GM21360 (cell line): ENCODE data around the gene PLEKHO2.

ENCODE experiments used
- ATAC-seq: cut with Tn5 transposase; IDR thresholded peaks from one replicate; pipeline ENCODE4 v1.9.1; 2021; ENCODE audit warnings: mild to moderate bottlenecking, moderate library complexity; ENCODE audit not compliant: unreplicated experiment

Gene PLEKHO2

DNA sequence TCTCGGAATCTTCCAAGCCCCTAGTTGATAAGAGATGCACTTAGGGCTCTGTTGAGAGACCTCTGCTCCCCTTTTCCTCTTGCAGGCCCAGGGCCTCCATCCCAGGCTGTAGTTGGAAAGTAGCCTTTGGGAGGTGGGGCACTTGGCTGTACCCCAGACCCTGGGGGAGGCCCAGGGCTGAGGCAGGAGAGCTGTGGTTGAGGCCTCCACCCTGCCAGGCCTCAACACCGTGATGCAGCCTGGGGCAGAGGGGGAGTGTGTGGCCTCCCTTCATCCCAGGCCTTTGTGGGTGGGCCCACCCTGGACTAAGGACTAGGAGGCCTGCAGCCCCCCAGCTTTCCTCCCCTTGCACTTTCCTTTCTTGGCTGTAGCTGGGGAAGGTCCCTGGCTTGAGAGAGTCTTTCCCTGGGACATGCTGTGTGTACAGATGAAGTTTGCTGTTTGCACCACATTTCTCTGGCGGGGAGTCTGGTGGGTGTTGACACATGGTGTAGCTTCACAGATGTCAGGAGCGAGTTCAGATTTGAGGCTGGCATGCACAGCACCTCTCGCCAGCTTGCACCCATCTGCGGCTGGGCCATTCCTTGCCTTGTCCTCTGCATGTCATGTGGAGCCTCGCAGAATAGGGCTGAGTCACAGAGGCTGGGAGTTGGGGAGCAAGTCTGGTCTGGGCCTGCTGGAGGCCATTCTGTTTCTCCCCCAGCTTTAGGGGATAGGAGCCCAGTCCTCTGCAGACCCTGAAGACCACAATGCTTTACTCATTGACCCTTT, 13.7 kb downstream of the PLEKHO2 start:
- ATAC-seq: no peak

DNA sequence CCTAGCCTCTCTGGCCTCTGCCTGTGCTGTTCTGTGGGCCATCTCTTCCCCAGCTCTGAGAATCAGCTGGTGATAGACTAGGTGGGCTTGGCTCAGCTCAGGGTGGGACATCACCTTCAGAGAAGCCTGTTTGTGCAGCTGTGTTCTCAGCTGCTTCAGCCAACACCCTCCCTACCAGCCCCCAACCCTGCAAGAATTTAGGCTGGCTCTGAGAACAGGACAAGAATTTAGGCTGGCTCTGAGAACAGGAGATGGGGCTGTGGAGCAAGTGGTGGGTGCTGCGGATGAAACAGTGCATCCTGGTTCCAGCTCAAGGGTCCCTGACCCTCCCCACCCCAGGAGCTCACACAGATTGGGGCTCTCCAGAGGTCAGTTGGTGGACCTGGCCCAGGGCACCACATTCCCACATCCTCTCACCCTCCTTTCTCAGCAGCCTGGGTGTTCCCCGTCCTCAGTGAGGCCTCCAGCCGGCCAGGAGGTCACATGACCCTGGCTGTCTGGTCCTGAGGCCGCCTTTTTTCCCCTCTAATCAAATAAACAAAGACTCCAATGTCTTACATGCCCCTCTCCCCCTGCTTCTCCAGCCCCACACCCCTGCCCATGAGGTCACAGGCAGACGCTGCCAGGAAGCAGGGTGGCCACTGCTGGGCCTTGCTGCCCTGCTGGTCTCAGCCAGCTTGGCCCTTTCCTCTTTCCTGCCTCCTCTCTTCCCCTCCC, 14.9 kb downstream of the PLEKHO2 start:
- ATAC-seq: no peak

DNA sequence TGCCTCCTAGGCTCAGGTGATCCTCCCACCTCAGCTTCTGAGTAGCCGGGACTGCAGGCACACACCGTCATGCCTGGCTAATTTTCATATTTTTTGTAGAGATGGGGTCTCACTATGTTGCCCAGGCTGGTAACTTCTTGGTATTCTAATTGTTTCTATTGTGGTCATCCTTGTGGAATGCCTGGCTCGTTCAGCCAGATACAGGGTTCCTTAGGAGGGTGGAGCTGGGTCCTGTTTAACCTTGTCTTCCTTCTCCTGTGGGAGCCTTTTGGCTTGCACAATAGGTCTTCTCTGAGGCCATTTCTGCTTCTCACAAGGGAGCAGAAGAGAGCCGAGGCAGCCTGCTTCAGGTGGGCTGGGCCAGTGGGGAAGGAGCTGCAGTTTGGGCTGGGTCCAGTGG, 15.7 kb downstream of the PLEKHO2 start:
- ATAC-seq: no peak

DNA sequence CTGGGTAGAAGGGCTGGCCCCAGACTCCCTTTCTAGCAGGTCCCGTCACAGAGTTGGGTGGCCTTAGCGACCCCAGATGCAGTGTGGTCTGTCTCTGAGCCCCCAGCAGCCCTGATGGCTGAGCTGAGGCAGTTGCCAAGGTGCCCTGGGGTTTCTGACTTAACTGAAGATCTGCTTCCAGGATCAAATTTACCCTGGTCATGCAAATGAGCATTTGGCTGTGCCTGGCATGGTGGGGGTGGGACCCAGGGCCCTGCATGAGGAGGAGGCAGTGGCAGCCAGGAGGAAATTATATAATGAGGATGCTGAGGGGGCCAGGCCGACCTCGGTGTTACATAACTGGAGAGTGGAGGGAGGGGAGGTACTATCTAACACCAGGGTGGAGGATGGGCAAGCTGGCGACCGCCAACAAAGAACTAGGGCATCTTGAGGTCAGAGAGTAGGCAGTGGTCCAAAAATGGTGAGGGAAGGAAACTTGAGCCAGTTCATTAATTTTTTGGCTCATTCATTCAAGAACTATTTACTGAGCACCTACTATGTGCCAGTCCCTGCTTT, 16.4 kb downstream of the PLEKHO2 start:
- ATAC-seq: no peak

DNA sequence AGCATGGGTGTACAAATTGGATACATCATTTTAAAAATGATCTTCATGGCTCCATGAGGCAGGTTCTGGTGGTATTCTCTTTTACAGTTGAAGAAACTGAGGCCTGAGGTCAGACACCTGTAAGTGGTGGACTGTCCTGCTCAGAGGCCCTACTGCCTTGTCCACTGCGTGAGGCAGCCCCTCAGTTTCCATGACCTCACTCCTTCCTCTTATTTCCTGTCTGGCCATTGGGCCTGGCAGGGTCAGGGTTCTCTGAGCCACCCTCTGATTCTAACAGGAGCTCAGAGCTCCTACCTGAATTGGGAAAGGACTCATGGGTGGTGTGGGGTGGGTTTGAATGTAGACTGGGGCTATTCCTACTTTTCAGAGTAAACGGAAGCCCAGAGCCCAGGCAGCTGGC, 17.5 kb downstream of the PLEKHO2 start:
- no peak for ATAC-seq

DNA sequence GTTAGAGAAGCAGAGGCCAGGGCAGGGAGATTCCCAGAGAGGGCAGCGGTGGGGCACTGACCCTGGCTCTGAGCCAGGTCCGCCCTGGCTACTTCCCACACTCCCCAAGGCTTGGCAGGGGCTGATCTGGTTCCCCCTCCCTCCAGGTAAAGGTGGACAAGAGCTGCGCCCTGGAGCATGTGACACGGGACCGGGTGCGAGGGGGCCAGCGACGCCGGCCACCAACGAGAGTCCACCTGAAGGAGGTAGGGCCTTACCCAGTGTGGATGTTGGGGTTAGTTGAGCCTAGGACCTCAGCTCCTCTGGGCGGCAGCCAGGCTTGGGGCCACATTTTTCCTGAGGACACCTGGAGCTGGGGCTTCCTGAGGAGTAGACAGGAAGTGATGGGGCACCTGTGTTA, 19.6 kb downstream of the PLEKHO2 start:
- no peak for ATAC-seq

DNA sequence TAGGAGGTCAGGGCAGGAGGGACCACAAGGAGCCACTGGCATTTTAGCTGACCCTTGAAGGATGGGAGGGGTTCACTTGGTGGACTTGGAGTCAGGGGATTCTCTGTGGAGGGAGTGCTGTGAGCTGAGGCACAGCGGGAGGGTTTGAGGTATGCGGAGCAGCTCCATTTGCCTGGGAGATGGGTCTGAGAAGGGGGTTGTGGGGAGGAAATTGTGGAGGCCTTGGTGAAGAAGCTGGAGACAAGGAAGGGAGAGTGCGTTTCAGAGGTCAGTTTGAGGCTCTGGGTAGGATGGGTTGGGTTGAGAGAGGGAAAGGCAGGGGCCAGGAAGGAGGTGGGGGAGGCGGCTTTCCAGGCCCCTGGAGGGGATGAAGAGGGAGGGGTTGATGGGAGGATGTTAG, 20.2 kb downstream of the PLEKHO2 start:
- ATAC-seq: no peak

DNA sequence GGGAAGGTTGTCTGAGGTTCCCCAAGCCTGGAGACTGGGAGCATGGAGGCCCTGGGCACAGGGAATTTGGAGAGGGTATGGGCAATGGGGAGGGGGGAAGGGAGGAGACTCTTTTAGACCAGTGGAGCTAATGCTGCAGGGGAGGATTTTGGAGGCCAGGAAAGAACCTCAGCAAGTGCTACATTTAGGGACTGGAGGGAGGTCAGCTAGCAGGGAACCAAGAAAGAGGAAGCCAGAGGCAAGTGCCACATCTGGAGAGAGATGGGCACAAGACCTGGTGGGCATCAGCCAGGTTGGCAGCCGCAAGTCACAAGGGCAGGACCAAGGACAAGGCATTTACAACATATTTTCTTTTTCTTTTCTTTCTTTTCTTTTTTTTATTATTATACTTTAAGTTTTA, 20.7 kb downstream of the PLEKHO2 start:
- no peak for ATAC-seq

DNA sequence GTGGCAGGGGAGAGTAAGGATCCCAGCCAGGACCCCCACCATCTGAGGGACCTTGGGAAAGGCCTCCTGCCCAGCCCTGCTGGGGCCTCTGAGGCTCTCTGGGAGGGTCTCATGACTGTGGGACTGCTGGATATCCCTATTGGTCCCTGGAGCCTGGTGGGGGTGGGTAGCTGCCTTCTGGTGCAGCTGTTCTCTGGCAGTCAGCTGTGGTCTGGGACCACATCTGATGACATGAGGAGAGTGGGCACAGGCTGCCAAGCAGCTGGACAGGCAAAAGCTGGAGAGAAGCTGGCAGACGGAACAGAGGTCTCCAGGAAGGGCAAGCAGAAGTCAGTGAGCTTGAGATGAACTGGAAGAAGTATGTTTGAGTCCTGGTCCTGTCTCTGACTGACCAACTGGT, 22.4 kb downstream of the PLEKHO2 start:
- no peak for ATAC-seq

DNA sequence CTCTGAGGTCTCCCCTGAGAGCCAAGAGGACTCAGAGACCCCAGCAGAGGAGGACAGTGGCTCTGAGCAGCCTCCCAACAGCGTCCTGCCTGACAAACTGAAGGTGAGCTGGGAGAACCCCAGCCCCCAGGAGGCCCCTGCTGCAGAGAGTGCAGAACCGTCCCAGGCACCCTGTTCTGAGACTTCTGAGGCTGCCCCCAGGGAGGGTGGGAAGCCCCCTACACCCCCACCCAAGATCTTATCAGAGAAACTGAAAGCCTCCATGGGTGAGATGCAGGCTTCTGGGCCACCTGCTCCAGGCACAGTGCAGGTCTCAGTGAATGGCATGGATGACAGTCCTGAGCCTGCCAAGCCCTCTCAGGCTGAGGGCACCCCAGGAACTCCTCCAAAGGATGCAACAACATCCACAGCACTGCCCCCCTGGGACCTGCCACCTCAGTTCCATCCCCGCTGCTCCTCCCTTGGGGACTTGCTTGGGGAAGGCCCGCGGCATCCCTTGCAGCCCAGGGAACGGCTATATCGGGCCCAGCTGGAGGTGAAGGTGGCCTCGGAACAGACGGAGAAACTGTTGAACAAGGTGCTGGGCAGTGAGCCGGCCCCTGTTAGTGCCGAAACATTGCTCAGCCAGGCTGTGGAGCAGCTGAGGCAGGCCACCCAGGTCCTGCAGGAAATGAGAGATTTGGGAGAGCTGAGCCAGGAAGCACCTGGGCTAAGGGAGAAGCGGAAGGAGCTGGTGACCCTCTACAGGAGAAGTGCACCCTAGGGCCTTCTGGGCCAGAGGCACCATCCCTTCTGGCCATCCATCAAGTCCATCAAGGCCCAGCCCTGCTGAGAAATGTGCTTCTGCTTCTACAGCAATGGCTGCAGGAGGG, 23.6 kb downstream of the PLEKHO2 start:
- no peak for ATAC-seq

DNA sequence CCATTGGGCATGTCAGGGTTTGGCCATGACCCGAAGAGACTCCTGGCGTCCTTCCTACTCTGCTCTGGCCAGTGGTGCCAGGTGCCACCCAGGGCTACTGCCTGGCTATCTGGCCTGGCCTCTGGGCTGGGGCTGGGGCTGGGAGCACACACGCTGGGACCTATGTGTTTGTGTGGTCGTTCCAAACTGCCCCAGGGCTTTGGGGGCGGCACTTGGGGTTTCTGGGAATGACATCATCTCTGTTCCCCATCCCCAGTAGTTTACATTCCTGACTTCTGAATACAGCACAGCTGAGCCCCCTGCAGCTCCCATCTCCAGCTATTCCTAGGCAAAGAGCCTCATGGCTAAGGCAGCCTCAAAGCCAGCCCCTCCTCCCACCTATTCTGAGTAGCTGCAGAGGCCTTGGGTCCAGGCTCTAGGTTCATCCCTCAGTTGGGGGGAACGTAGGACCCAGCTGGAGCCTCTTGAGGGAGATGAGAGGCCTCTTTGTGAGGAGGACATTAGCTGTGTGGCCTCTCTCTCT, 24.3 kb downstream of the PLEKHO2 start:
- ATAC-seq: no peak

DNA sequence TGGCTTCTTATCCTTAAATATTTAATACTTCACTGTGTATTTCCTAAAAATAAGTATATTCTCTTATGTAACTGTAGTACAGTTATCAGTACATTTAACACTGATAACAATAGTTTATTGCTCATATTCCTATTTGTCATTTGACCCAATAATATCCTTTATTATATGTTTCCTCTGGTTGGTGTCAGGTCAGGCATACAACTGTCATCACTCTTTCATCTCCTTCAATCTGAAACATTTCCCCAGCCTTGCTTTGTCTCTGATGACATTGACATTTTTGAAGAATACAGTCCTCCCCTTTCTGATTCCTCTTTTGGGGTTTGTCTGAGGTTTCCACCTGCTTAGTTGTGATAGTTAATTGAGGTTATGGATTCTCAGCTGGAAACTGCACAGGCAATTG, 27.8 kb downstream of the PLEKHO2 start:
- no peak for ATAC-seq

DNA sequence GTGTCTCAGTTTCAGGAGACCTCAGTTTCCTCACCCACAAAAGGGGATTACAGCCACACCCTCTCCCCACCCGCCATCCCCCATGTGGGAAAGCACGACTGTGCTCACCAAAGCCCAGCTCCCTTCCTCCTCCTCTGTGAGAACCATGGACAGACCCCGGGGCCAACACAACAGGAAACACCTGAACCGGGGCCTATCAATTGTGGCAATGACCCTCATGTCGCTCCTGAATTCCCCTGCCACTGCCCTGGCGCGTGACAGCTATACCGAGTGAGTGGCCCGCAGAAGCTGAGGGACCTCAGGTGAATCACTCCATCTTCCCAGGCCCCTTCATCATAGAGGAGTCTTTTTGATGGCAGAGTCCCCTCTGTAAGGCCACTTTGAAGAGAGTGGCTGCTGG, 28.6 kb downstream of the PLEKHO2 start:
- no peak for ATAC-seq

DNA sequence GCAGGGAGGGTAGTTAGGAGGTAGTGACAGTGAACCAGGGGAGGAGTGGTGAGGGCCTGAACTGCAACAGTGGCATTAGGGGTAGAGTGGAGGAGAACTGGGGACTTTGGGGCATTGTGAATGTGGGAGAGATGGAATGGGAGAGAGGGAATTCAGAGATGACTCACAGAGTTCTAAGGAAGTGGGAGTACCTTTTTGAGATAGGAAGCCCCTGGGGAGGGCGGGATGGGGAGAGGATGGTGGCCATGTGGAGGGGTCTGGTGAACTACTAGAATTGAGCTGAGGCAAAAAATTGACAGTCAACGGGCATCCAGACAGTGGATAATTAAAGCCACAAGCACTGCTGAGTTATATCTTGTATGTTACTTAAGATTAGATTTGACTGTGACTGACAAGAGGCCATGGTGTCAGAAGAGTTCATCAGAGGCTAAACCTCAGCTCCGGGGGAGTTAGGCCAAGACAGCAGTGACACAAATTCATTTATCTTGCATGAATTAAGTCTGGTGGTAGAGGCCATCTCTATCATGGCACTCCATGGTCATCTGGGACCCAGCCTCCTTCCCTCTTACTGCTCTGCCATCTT, 34.0 kb downstream of the PLEKHO2 start:
- ATAC-seq: no peak

DNA sequence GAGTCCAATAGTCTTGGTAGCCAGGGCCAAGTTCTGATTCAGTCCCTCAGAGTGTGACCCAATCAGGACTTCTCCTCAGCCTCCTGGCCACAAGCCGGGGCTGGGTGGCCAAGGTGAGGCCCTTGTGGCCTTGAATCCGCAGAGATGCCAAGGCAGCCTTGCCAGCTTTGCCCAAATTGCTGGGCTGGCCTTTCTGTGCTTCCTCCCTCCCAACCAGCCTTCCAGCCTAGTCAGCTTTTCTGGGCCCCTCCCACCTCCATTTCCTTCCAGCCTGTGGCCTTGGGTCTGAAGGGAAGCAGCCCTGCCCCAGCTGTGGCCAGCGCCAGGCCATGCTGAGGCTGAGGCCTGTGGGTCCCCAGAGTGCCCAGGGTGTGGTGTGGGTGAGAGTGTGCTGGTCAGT, 35.7 kb downstream of the PLEKHO2 start:
- ATAC-seq: no peak

DNA sequence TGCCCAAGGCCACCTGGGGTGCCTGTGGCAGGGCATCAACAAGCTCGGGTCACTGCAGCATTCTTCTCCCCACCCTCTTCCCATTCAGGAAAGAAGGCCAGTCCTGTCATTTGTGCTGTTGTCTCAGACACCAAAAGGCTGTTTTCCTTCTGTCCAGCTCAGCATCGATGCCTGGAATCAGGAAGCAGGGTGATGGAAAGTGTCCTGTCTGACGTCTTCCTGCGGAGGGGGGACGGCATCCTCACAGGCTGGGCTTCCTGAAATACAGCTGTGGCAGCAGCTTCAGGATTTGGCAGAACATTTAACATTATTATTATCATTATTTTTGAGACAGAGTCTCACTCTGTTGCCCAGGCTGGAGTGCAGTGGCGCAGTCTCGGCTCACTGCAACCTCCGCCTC, 37.0 kb downstream of the PLEKHO2 start:
- ATAC-seq: no peak

DNA sequence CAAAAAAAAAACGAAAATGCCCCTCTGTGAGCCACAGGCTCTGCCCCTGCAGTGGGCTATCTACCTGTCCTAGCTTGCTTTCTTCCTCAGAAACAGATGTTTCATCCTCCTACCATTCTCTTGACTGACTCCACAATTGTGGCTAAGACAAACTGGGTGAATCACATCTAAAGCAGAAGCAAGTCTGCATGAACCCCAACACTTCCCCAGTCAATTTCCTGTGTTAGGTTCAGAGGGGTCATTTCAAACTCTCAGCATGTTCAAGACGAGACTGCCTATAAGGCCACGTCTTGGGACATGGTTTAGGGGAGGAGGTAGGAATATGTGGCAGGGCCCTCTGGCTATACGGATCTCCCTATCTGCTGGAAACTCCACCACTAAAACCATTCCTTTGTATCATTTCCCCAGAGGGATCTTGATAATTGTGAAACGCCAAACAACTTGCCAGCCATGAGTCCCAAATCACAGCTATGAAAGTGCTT, 41.4 kb downstream of the PLEKHO2 start:
- ATAC-seq: no peak

DNA sequence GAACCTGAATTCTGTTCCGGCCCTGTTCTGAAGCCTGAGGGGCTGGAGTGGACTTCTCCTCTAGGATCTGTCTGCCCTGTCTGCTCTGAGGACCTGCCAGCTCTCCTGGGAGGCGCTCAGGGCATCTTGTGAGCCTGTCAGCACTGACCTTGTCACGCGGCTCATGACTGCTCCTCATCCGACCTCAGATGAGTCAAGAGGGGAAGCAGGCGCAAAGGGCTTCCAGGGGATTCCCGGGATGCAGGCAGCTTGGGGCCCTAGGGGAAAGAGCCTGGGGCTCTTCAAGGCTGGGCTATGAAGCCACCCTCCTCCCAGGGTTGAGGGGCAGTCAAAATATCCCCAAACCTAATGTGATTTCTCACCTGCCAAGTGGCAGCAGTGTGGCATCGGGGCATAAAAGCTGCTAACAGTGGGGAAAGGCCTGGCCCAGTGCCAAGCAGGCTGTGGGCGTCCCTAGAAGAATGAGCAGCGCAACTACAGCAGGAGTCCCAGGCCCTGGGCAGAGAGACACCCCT, 42.3 kb downstream of the PLEKHO2 start:
- ATAC-seq: no peak

DNA sequence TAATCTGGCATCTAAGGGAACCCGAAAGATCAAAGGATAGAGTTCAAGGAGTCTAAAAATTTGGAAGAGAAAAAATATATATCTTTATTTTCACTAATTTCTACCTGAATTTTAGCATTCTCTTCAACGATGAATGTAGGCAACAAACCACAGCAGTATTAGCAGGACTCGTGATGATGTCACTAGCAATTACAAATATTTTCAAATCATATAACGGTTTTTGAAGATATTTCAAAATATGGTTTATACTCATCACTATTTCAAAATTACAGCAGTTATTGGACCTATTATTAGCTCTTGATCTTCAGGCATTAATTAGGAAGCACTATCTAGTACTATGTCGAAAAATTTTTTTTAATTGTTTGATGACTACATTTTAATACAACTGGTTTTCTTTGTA, 43.0 kb downstream of the PLEKHO2 start:
- no peak for ATAC-seq

DNA sequence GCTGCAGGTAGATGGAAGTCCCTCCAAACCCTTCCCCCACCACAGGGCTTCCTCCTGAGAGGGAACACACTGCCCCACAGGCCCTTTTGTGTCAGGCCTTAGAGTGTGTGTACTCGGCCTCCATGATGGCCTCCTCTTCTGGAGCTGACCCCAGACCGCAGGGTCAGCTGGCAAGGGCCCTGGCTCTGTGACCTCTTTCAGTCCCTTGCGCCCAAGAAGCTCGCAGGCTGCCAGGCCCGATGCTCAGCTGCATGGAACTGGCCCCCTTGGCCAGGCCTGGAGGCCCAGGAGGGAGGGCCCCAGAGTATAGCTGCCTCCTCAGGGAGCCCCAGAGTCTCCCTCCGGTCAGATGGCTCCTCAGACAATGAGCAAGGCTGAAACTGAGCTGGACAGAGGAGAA, 46.6 kb downstream of the PLEKHO2 start:
- ATAC-seq: no peak
